ENCODE measurements around the gene MBD3L4.

DNA sequence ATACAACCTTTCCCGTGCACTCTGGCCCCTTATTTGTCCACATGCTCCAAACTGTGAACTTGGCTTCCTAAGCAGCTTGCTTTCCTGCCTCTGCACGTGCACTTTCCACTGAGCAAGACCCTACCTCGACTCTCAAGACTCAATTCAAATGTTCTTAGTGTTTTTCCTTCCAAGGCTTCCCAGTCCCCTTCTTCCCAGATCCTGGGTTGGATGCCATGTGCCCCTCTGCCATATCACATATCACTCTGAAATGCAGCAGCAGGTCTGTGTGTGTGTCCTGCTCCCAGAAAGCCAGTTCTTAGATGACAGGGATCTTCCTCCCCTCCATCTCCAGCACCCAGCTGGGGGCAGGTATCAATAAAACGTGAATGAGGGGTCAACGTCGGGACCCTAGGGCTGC is 32.6 kb upstream of the MBD3L4 start:
- TF ChIP-seq POLR2A (IDR thresholded peaks at IDR 0.05), result no peak
- no peak for TF ChIP-seq POLR2AphosphoS5 (IDR thresholded peaks at IDR 0.05; ENCODE audit: insufficient read depth in 1 of 2, low read depth in 1 of 2)
